Karpas-422 (cell line): ENCODE results near the gene KCNIP4. TPM values are rescaled to one million over a fixed set of nuclear protein-coding genes. Genes with fewer than 3 reads are reported as not detected.

Source experiments
- DNase-seq: peaks from one replicate; pipeline ENCODE4 v3.0.0-alpha.2; 2015
- H2AFZ ChIP-seq: fragments of 200-600 bp; sonication (generic); 2 replicates; pipeline ENCODE4 v1.6.1; 2014; ENCODE audit warnings: antibody characterized with exemption, low read length, mixed read lengths
- H3K27ac ChIP-seq: fragments of 200-600 bp; sonication (generic); 2 replicates; pipeline ENCODE4 v1.5.1; 2014; ENCODE audit warnings: mild to moderate bottlenecking, low read length, moderate library complexity
- H3K27me3 ChIP-seq: fragments of 200-600 bp; sonication (generic); 2 replicates; pipeline ENCODE4 v1.6.1; 2014; ENCODE audit warnings: low read length, mixed read lengths
- H3K36me3 ChIP-seq: fragments of 200-600 bp; sonication (generic); 2 replicates; pipeline ENCODE4 v1.6.1; 2014; ENCODE audit warnings: low read length, mixed read lengths; ENCODE audit not compliant: insufficient read depth
- H3K4me1 ChIP-seq: fragments of 200-600 bp; sonication (generic); 2 replicates; pipeline ENCODE4 v1.6.1; 2014; ENCODE audit warnings: mild to moderate bottlenecking, low read length, mixed read lengths
- H3K4me2 ChIP-seq: fragments of 200-600 bp; sonication (generic); 2 replicates; pipeline ENCODE4 v1.6.1; 2014; ENCODE audit warnings: low read length, low read depth, mild to moderate bottlenecking; ENCODE audit not compliant: poor library complexity, severe bottlenecking
- H3K4me3 ChIP-seq: fragments of 200-600 bp; sonication (generic); 2 replicates; pipeline ENCODE4 v1.5.1; 2014; ENCODE audit warnings: mild to moderate bottlenecking, antibody characterized with exemption, low read length, mixed read lengths
- H3K79me2 ChIP-seq: fragments of 200-600 bp; sonication (generic); 2 replicates; pipeline ENCODE4 v1.6.1; 2014; ENCODE audit warnings: mild to moderate bottlenecking, low read length, mixed read lengths
- H3K9ac ChIP-seq: fragments of 200-600 bp; sonication (generic); 2 replicates; pipeline ENCODE4 v1.6.0; 2014; ENCODE audit warnings: low read length
- H3K9me2 ChIP-seq: fragments of 200-600 bp; sonication (generic), shearing (Covaris generic); replicated peaks from 2 replicates; pipeline ENCODE4 v1.6.0; 2014; ENCODE audit warnings: mild to moderate bottlenecking, low read length, moderate library complexity; ENCODE audit not compliant: insufficient read depth
- H3K9me3 ChIP-seq: fragments of 300-700, 200-600 bp; sonication (generic); 2 replicates; pipeline ENCODE4 v1.6.1; 2014; ENCODE audit warnings: low read length, mixed read lengths
- H4K20me1 ChIP-seq: fragments of 200-600 bp; sonication (generic); 2 replicates; pipeline ENCODE4 v1.6.1; 2014; ENCODE audit warnings: mild to moderate bottlenecking, antibody characterized with exemption, low read length, low read depth; ENCODE audit not compliant: insufficient read depth
- total RNA-seq: library from RNA; depleted of rRNA; stranded (reverse); fragments of >200 nt; shearing (Covaris generic); gene quantifications from 2 replicates; pipeline ENCODE4 v1.2.3, GENCODE V29; 2014; ENCODE audit warnings: low replicate concordance

Gene KCNIP4
- total RNA-seq, 1 experiment from 2014 or later = not detected

DNA sequence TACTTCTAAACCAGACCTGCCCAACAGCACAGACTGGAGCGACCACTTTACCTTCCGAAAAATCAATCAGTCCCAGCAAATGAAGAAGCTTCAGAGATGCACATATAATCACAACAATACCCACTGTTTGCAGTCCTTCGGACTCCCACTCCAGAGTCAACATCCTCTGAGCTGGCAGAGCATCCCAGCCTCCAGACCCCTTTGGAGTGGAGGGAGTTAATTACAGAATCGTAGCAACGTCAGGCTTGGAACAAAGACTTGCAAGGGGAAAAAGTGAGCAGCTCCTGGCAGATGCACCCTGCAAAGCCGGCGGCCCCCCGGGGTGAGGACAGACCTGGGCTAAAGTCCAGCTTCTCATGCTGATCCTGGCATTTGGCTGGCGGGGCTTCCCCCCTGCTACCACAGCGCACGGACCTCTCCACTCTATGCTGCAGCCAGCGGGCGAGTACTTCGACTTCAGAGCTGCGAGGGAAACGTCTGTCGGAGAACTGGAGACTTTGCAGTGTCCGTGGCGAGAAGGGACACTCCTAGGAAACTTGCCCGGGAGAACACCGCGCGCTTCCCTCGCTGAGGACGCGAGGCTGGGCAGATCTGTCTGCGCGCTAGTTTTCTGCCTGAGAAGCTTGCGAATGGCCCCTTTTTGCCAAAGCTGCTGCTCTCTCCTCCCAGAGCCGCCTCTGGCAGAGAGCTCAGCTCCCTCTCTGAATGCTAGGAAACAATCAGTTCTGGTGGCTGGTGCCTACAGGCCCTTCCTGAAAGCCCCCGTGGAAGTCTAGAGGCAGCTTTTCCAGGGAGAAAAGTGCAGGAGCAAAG, 964.6 kb downstream of the KCNIP4 start:
- Histone ChIP-seq H3K27ac (no peak overlapping the region), H3K27me3 (no peaks in the 10 kb centered on the region), H3K9me3 (no peaks in the 10 kb centered on the region), H3K36me3 (no peaks in the 10 kb centered on the region), H3K4me2 (no peak overlapping the region), H3K79me2 (no peaks in the 10 kb centered on the region), H3K4me1 (no peaks in the 10 kb centered on the region), H3K9me2 (no peaks in the 10 kb centered on the region), H4K20me1 (no peaks in the 10 kb centered on the region), H2AFZ (no peak overlapping the region), H3K4me3 (no peak overlapping the region), H3K9ac (no peak overlapping the region)
- no peak for DNase-seq

DNA sequence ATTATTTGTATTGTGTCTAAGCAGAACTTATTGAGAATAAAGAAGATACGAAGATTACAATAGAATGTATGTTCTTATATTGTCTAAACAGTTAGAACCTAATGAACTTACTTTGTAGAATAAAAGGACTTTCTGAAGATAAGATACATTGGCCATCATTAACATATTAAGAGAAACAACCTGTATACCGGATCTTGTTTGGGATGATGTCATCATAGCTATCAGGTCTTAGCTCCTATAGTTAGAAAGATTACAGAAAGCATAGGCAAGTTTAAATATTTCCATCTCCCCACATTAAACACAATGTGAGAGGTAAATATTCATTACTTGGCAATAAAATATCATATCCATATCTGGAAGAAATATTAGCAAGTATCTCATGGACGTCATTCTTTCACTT, 966.0 kb downstream of the KCNIP4 start:
- no peak overlapping the region for H3K4me2 ChIP-seq
- no peaks in the 10 kb centered on the region for H3K27me3 ChIP-seq
- H4K20me1 ChIP-seq = no peaks in the 10 kb centered on the region
- no peaks in the 10 kb centered on the region for H3K36me3 ChIP-seq
- H3K79me2 ChIP-seq = no peaks in the 10 kb centered on the region
- no peak overlapping the region for H2AFZ ChIP-seq
- no peak overlapping the region for H3K27ac ChIP-seq
- H3K9ac ChIP-seq = no peak overlapping the region
- no peaks in the 10 kb centered on the region for H3K4me1 ChIP-seq
- no peaks in the 10 kb centered on the region for H3K9me3 ChIP-seq
- H3K4me3 ChIP-seq = no peak overlapping the region
- no peak for DNase-seq
- H3K9me2 ChIP-seq = no peaks in the 10 kb centered on the region

DNA sequence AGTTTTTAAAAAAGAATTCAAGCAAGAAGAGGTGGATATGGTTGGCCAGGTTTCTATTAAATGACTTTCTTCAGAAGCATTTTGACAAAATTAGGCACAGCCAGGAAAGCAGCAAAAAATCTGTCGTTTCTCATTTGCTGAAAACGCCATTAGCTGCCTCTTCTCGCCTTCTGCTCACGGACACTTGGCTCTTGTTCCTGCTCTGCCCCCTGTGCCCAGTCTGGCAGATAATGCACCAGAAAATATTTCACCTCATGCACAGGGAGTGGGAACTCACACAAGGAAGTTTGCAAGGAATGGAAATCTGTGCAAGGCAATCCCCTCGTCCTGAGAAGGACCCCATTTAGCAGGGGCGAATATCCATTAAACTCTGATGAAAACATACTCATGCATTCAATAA, 988.3 kb downstream of the KCNIP4 start:
- Histone ChIP-seq H3K9me2 (no peaks in the 10 kb centered on the region), H3K79me2 (no peaks in the 10 kb centered on the region), H4K20me1 (no peaks in the 10 kb centered on the region)

DNA sequence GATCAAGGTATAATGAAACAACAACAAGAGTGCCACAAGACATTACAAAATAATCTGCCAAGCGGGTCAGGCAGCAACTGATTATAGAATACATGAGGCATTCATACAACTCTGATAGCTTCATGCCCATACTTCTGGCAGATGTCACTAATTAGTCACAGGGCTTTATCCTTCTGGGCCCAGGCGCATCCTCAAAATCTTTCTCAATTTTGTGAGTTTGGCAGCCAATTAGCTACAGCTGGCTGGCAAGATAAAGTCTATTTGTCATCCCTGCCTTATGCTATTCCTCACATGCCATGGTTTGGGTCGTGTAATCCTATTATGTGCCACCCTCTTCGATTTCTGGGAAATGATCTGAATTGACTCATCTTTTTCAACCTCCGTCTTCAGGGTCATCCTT, 994.0 kb downstream of the KCNIP4 start:
- DNase-seq = no peak
- no peak overlapping the region for H3K4me2 ChIP-seq
- no peaks in the 10 kb centered on the region for H3K4me1 ChIP-seq
- H3K27me3 ChIP-seq = no peaks in the 10 kb centered on the region
- no peak overlapping the region for H2AFZ ChIP-seq
- no peak overlapping the region for H3K27ac ChIP-seq
- H4K20me1 ChIP-seq = no peaks in the 10 kb centered on the region
- no peak overlapping the region for H3K9ac ChIP-seq
- no peaks in the 10 kb centered on the region for H3K79me2 ChIP-seq
- no peaks in the 10 kb centered on the region for H3K36me3 ChIP-seq
- no peaks in the 10 kb centered on the region for H3K9me3 ChIP-seq
- no peak overlapping the region for H3K4me3 ChIP-seq
- H3K9me2 ChIP-seq = no peaks in the 10 kb centered on the region

More for the DNA sequence above, 988.3 kb downstream of the KCNIP4 start:
- no peak for DNase-seq
- Histone ChIP-seq H2AFZ (no peak overlapping the region), H3K4me1 (no peaks in the 10 kb centered on the region), H3K9me3 (no peaks in the 10 kb centered on the region), H3K27me3 (no peaks in the 10 kb centered on the region), H3K9ac (no peak overlapping the region), H3K4me3 (no peak overlapping the region), H3K4me2 (no peak overlapping the region), H3K36me3 (no peaks in the 10 kb centered on the region), H3K27ac (no peak overlapping the region)

DNA sequence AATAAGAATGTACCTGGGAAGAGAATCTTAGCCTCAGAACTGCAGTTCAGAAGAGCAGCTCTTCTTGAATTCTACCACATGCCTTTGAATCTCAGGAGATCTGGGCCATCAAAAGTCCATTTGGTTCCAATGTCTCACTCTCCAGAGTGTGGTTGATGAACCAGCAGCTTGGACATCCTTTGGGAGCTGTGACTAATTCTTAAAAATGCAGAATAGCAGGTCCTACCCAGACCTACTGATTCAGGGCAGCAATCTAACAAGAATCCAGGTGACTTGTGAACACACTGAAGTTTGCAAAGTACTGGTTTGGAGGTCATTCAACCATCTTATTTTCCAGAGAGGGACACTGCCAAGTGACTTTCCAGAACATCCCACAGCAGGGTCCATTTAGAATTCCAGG, 1003.6 kb downstream of the KCNIP4 start:
- Histone ChIP-seq H3K27ac (no peak overlapping the region), H3K79me2 (no peaks in the 10 kb centered on the region), H3K27me3 (no peaks in the 10 kb centered on the region), H3K36me3 (no peaks in the 10 kb centered on the region), H3K9me3 (no peaks in the 10 kb centered on the region), H3K4me3 (no peak overlapping the region), H3K9ac (no peak overlapping the region), H2AFZ (no peak overlapping the region), H3K9me2 (no peaks in the 10 kb centered on the region), H3K4me1 (no peaks in the 10 kb centered on the region), H4K20me1 (no peaks in the 10 kb centered on the region), H3K4me2 (no peak overlapping the region)
- no peak for DNase-seq

DNA sequence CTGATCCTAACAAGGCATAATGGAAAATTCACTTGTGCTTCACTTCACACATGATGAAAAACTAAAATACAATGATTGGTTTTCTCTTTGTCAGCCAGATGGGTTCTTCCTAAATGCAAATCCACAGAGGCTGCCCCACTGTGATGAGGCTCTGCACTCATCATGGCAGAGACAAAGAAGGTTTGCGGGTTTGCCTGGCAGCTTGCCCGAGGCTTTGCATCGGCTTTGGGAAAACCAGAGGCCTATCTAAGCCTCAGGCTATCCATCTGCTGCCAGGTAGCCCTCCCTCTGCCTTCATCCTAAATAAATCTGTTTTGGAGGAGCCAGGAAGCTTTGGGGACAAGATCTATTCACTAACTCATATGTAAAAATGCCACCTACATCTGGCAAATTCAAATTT, 1004.1 kb downstream of the KCNIP4 start:
- Histone ChIP-seq H4K20me1 (no peaks in the 10 kb centered on the region), H3K9ac (no peak overlapping the region), H3K27me3 (no peaks in the 10 kb centered on the region), H3K9me3 (no peaks in the 10 kb centered on the region), H3K79me2 (no peaks in the 10 kb centered on the region), H2AFZ (no peak overlapping the region), H3K27ac (no peak overlapping the region), H3K36me3 (no peaks in the 10 kb centered on the region), H3K4me1 (no peaks in the 10 kb centered on the region), H3K4me3 (no peak overlapping the region), H3K9me2 (no peaks in the 10 kb centered on the region), H3K4me2 (no peak overlapping the region)
- no peak for DNase-seq

DNA sequence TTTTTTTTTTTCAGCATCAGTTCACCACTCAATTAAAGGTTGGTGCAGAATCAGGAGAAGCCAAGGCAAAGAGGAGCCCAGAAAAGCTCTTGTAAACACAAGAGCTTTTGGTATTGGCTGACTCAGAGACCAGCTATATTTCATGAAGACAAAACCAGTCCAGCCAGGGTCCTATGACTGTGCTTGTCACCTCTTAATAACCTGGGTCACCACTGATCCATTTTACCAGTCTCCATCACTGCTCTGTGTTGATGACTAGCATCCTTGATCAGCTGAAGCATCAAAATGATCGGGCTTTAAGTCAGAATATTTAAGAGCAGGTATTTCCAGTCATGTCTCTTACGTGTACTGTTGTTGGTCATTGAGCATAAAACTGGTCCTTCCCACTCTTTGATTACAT, 1010.4 kb downstream of the KCNIP4 start:
- H3K79me2 ChIP-seq = no peaks in the 10 kb centered on the region
- no peak overlapping the region for H3K27ac ChIP-seq
- no peak overlapping the region for H3K4me3 ChIP-seq
- no peak overlapping the region for H2AFZ ChIP-seq
- no peak overlapping the region for H3K9ac ChIP-seq
- H3K4me1 ChIP-seq = no peaks in the 10 kb centered on the region
- no peaks in the 10 kb centered on the region for H3K27me3 ChIP-seq
- no peak for DNase-seq
- H3K9me3 ChIP-seq = no peaks in the 10 kb centered on the region
- H3K9me2 ChIP-seq = no peaks in the 10 kb centered on the region; the same call in 1 of the 2 replicates
- no peaks in the 10 kb centered on the region for H4K20me1 ChIP-seq
- H3K36me3 ChIP-seq = no peaks in the 10 kb centered on the region
- H3K4me2 ChIP-seq = no peak overlapping the region

DNA sequence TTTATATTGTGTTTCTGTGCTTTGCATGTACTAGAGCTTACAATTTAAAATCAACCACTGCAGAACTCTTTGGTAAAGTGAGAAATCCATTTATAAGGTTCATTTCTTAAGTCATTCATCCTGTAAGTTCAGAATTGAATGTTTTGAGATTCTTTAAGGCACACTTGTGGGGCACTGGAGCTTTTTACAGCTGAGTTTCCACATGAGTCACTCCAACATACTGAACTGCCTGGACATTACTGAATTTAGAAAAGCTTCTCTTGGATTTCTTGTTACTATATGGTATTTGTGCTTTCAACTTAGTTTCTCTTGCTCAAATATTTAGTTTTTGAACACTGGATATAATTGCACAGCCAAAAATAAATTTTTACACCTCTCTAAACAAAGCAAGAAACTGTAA, 1022.0 kb downstream of the KCNIP4 start:
- Histone ChIP-seq H3K9me2 (no peaks in the 10 kb centered on the region), H3K4me2 (no peak overlapping the region), H3K79me2 (no peaks in the 10 kb centered on the region), H4K20me1 (no peaks in the 10 kb centered on the region), H3K9ac (no peak overlapping the region), H3K9me3 (peaks cover 4% of the 10 kb centered on the region; the same call in 1 of the 2 replicates), H3K36me3 (no peaks in the 10 kb centered on the region), H2AFZ (no peak overlapping the region), H3K4me1 (no peaks in the 10 kb centered on the region), H3K27ac (no peak overlapping the region), H3K4me3 (no peak overlapping the region), H3K27me3 (no peaks in the 10 kb centered on the region)
- DNase-seq = no peak
